Endothelial cell (in vitro differentiated cells): ENCODE measurements around the gene RNH1. TPM values are rescaled to one million over a fixed set of nuclear protein-coding genes. Genes with fewer than 3 reads are reported as not detected.

Experiments
- DNase-seq: peaks from one replicate; pipeline ENCODE4 v3.0.0; 2021; ENCODE audit warnings: low spot score
- H3K27ac Mint-ChIP-seq: one replicate; pipeline ENCODE4 v1.8.0; 2021; ENCODE audit warnings: mixed read lengths, inconsistent platforms; ENCODE audit not compliant: unreplicated experiment
- H3K27me3 Mint-ChIP-seq: one replicate; pipeline ENCODE4 v1.8.0; 2021; ENCODE audit warnings: mild to moderate bottlenecking, moderate library complexity, mixed read lengths, inconsistent platforms; ENCODE audit not compliant: unreplicated experiment
- H3K36me3 Mint-ChIP-seq: one replicate; pipeline ENCODE4 v1.8.0; 2021; ENCODE audit warnings: mild to moderate bottlenecking, low read depth, mixed read lengths, inconsistent platforms; ENCODE audit not compliant: unreplicated experiment
- H3K4me1 Mint-ChIP-seq: one replicate; pipeline ENCODE4 v1.8.0; 2021; ENCODE audit warnings: mild to moderate bottlenecking, mixed read lengths, inconsistent platforms; ENCODE audit not compliant: unreplicated experiment
- H3K4me3 Mint-ChIP-seq: one replicate; pipeline ENCODE4 v1.8.0; 2021; ENCODE audit warnings: mild to moderate bottlenecking, mixed read lengths, inconsistent platforms; ENCODE audit not compliant: unreplicated experiment
- H3K9me3 Mint-ChIP-seq: one replicate; pipeline ENCODE4 v1.8.0; 2021; ENCODE audit warnings: mixed read lengths, inconsistent platforms; ENCODE audit not compliant: unreplicated experiment
- total RNA-seq: library from RNA; stranded (reverse); fragmentation: NEBNext Ultra II Directional; extraction: Animal tissue kit (Norgen Biotek cat#: 25700); gene quantifications from one replicate; pipeline ENCODE4 v1.2.1, GENCODE V29; 2021; ENCODE audit not compliant: unreplicated experiment
- TF ChIP-seq, protein P1 (sequence below): fragments of 200-600 bp; sonication (generic); IDR thresholded peaks from one replicate; pipeline ENCODE4 v1.5.0; 2021; ENCODE audit warnings: antibody characterized with exemption; ENCODE audit not compliant: unreplicated experiment

The RNH1 gene
- total RNA-seq, 1 donor from 2014 or later: 61.1 TPM

DNA sequence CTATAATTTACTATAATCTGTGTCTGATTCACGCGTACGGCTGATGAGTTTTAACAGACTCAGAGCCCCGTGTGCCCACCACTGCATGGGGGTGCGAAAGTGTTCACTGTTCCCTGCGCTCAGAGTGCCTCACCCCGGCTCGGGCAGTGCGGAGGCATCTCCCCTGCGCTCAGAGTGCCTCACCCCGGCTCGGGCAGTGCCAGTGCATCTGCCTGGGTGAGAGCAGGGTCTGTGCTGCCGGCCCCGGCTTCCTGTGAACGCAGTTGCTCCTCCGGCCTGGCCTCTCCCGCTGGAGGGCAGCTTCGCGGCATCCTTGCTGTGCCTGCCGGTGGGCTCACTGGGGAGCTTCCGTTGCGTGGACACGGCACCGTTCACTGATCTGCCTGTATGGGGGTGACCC lies 42.7 kb downstream of the RNH1 start:
- DNase-seq: no peak
- TF ChIP-seq, protein P1, sequence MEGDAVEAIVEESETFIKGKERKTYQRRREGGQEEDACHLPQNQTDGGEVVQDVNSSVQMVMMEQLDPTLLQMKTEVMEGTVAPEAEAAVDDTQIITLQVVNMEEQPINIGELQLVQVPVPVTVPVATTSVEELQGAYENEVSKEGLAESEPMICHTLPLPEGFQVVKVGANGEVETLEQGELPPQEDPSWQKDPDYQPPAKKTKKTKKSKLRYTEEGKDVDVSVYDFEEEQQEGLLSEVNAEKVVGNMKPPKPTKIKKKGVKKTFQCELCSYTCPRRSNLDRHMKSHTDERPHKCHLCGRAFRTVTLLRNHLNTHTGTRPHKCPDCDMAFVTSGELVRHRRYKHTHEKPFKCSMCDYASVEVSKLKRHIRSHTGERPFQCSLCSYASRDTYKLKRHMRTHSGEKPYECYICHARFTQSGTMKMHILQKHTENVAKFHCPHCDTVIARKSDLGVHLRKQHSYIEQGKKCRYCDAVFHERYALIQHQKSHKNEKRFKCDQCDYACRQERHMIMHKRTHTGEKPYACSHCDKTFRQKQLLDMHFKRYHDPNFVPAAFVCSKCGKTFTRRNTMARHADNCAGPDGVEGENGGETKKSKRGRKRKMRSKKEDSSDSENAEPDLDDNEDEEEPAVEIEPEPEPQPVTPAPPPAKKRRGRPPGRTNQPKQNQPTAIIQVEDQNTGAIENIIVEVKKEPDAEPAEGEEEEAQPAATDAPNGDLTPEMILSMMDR: no peak
- H3K4me3 Mint-ChIP-seq: no peak overlapping the region
- H3K27ac Mint-ChIP-seq: no peak overlapping the region
- H3K9me3 Mint-ChIP-seq: no peaks in the 10 kb centered on the region
- H3K4me1 Mint-ChIP-seq: peaks cover 26% of the 10 kb centered on the region
- no peaks in the 10 kb centered on the region for H3K36me3 Mint-ChIP-seq
- peaks cover 7% of the 10 kb centered on the region for H3K27me3 Mint-ChIP-seq

DNA sequence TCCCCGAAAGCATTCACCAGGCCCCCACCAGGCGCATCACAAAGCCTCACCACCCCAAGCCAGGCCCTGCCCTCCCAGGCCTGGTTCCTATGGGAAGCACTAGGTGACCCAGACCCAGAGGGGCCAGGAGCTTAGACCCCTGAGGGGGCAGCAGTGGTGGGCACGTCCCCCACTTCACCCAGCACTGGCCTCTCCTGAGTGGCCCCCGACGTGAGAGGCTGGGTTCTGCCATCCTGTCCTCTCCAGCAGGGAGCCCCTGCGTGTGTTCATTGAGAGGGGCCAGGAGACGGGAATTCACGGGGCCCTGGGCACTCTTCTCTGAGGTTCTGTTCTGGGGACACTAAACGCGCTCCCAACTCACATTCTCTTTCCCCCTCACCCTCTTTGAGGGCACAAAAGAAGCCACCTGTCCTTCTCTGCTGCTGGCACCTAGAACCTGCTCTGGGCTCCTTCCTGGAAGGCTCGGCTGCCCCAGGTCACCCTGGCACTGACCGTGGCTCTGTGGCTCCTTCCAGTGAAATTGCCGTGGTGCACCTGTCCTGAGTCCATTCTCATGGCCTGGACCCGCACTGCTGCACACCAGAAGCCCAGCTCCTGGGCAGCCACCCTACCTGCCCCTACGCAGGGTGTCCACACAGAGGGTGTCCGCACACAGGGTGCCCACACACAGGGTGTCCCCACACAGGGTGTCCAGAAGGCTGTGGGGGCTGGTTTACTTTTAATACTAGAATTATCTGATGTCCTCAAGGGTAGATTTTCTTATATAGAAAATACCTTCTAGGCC lies 44.7 kb downstream of the RNH1 start:
- H3K36me3 Mint-ChIP-seq: no peaks in the 10 kb centered on the region
- H3K4me1 Mint-ChIP-seq: peaks cover 14% of the 10 kb centered on the region
- no peaks in the 10 kb centered on the region for H3K9me3 Mint-ChIP-seq
- H3K27ac Mint-ChIP-seq: no peak overlapping the region
- H3K4me3 Mint-ChIP-seq: no peak overlapping the region
- TF ChIP-seq, protein P1: no peak
- H3K27me3 Mint-ChIP-seq: peaks cover 5% of the 10 kb centered on the region
- no peak for DNase-seq

DNA sequence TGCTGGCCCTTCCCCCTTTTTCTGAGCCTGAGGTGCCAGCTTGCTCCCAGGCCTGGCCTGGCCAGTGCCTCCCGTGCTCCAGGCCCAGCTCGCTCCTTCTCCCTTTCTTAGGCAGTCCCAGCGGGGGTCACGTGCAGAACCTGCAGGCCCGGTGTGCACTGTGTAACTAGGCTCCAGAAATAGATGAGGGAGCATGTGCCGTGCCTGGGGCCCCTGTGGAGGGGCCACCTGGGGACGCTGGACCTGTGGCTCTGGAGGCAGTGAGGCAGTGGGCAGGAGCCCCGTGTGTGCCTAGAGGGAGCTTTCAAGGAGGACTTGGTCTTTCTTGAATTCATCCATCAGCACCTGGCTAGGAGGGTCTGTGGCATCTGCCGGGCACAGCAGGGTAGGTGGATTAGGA lies 45.4 kb downstream of the RNH1 start:
- peaks cover 3% of the 10 kb centered on the region for H3K36me3 Mint-ChIP-seq
- no peak overlapping the region for H3K4me3 Mint-ChIP-seq
- no peak for DNase-seq
- no peak overlapping the region for H3K27ac Mint-ChIP-seq
- TF ChIP-seq, protein P1: no peak
- H3K4me1 Mint-ChIP-seq: peaks cover 11% of the 10 kb centered on the region
- peaks cover 5% of the 10 kb centered on the region for H3K27me3 Mint-ChIP-seq
- no peaks in the 10 kb centered on the region for H3K9me3 Mint-ChIP-seq

DNA sequence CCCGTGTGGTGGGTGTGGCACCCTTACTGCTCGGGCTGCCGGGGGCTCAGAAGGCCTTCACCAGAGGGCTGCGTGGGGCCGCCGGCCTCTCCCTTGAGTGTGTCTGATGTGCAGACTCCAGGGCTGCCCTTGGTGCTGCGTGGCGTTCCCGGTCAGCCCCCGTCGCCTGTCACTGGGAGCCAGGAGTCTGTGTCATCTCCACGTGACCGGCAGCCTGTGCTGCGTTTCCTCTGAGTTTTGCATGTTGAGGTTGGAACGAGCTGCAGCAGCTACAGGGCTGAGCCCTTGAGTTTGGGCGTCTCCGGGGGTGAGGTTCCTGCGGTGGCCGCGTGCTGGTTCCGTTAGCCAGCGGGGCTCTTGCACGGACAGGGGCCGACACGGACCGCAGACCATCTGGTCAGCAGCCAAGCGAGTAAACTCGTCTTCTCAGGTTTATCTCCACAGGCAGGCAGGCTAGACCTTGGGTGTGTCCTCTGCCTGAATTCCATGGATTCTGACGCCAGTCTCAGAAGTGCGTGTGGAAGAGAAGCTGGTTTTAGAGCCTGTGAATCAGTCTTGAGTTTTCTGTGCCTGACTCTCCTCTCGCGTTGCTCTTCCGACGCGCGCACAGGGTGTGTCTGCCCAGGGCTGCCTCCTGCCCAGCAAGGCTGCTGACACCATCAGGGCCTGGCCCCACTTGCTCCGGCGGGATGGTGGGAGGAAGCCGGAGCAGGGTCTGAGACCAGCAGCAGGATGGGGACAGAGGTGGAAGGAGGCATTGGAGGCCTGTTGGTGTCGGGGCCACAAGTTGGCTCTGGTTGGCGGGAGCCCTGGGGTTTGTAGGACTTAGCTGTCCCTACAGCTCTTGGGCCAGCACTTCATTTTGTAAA lies 46.5 kb downstream of the RNH1 start:
- Mint-ChIP-seq H3K4me3 (no peak overlapping the region), H3K9me3 (no peaks in the 10 kb centered on the region), H3K27me3 (peaks cover 5% of the 10 kb centered on the region), H3K36me3 (peaks cover 3% of the 10 kb centered on the region), H3K4me1 (peaks cover 3% of the 10 kb centered on the region), H3K27ac (no peak overlapping the region)
- TF ChIP-seq, protein P1: no peak
- DNase-seq: no peak
